ENCODE data around the gene PDK2.

PDK2 gene

DNA sequence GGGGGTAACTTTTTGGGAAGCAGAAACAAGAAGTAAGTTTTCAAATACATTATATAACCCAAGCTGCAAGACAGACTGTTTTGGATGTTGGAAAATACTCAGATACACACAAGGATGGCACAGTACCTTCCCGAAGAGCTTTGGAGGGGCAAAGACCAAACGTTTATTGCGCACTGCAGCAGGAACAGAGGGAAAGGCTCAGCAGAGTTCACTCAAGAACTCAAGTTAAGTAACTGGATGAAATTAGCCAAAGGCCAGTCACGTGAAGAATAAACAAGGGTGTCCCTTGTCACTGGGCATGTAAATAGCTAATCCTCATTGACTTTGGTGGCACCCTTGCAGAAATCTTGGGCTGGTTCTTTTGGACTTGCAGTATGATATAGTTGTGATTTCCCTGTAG lies 2.8 kb downstream of the PDK2 start:
- in situ Hi-C loops (cut with MboI; ENCODE audit: low sequenced_read_pairs): no loop called here

DNA sequence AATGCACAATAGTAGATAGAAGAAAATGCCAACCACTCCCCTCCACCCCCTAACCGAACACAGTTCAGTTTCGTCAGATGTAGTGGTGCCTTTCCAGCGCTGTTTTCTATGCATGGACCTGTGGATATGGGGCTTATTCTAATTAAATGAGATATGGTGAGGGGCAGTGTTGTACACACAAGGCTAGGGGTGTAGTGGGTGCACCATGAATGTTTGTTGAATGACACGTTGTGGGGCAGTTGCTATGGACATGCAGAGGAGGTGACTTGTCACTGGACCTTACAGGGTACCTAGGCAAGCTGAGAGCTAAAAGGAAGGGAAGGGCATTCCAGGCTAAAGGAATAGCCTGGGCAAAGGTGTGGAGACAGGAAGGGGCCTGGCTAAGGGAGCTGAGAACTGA lies 3.4 kb downstream of the PDK2 start:
- in situ Hi-C loops (cut with MboI; ENCODE audit: low sequenced_read_pairs): no loop called here

DNA sequence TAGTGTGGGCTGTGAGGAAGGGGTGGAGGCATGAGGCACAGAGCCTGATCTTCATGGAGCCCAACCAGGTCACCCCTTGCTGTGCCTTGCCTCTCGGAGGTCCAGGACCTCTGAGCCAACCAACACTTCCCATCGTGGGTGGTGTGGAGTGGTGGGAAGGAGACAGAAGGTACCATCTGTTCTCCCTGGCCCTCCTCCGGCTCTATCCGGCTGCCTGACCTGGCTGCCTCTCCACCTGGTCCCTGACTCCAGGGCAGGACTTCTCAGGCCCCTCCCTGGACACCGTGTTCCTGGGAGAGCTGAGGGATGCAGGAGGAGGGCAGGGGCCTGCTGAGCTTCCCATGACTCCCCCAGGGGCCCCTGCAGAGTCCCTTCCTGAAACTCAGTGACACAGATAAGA lies 3.9 kb downstream of the PDK2 start:
- in situ Hi-C loops (cut with MboI; ENCODE audit: low sequenced_read_pairs): no loop called here

DNA sequence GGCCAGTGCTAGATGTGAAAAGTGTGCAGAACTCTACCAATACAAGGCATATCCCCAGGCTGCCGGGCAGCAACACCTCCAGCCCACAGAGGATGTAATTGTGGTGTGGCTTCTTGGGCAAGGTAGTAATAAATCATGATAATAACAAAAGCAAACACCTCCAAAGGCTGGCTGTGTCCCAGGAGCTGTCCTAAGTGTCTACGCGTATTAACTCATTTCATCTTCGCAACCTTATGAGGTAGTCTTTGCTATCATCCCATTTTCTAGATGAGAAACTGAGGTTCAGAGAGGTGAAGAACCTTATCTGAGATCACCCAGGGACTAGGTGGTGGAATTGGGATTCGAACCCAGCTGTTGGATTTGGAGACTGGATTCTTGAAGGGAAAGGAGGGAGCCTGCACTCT lies 5.3 kb downstream of the PDK2 start:
- in situ Hi-C loops (cut with MboI; ENCODE audit: low sequenced_read_pairs): no loop called here

DNA sequence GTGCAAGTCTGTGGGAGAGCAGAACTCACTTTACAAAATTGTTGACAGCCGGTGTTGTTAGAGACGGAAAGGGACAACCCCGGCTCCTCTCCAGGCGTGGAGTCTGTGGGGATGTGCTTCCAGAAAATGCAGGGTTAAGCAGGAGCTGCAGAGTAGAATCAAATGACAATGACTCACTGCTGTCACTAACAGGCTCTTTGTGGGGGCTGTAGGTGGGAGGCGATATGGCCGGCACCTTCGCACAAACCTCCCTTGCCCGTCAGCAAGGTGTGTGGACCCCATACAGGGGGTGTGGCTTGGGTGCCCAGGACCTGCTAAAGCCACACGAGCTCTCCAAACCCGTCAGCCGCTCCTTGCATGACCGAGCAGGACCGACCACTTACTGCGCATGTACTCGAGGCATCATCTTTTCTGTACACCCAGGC lies 5.8 kb downstream of the PDK2 start:
- in situ Hi-C loops (cut with MboI; ENCODE audit: low sequenced_read_pairs): no loop called here

DNA sequence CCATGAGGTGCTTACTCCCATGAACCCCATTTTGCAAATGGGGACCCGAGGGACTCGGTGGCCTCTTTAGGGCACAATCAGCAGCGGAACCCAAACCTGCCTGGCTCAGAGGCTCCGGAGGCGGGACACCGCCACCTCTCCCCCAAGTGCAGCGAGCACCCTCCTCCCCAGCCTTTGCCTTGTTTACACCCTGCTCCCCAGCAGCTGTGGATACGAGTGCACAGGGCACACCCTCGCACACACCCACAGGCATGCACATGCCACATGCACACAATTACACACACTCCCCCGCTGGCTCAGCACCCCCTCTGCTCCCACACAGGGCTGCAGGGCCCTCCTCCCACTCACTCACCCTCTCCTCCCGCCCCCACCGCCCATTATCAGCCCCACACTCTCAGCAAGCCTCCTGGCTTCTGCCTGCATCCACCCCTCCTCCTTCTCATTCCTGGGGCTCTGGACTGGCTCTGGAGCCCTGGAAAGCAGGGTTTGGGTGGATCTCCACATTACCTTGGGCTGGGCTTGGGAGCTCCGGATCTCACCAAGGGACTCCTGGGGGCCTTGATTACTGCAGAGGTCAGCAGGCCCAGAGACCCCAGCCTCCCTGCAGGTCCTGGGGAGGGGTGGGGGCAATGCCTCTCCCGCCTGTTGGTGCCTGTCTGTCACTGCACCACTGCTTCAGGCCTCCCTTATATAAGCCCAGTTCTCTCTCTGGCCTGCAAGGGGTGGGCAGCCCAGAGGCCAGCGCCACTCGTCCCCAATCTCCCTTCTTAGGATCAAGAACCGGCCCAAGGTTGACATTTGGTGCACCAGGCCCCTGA lies 6.4 kb downstream of the PDK2 start:
- in situ Hi-C loops (cut with MboI; ENCODE audit: low sequenced_read_pairs): no loop called here

DNA sequence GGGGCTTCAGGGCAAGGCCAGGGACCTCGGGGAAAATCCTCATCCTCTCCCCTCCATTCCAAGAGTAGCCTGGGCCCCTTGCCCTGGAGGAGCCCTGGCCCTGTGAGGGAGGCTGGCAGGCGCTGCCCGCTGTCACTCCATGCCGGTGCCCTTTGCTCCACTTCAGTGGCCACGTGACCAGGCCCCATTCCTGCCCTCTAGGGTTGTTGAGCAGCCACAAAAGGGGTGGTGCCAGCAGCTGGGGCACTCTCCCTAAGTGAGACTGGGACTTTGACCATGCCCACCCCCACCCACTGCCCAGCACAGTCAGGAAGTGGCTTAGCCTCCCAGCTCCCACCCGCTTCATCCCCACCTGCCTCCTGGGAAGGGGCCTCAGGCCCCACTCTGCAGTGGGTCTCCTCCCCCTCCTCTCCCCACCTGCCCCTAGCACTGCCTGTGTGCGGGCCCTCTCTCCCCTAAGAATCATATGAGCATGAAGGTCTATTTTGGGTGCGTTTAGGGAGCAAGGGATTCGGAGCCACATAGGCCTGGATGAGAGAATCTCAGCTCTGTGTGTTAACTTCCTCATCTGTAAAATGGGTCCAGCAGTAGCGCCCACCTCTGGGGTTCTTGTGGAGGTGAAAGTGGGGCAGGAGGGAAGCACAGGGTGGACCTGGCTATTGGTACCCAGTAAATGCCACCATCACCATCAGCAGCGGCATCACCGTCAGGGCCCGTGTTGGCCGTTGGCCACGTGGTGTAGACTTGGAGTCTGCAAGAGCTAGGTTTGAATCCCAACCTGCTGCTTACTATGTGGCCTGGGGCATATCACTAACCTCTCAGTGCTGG lies 7.2 kb downstream of the PDK2 start:
- in situ Hi-C loops (cut with MboI; ENCODE audit: low sequenced_read_pairs): no loop called here

DNA sequence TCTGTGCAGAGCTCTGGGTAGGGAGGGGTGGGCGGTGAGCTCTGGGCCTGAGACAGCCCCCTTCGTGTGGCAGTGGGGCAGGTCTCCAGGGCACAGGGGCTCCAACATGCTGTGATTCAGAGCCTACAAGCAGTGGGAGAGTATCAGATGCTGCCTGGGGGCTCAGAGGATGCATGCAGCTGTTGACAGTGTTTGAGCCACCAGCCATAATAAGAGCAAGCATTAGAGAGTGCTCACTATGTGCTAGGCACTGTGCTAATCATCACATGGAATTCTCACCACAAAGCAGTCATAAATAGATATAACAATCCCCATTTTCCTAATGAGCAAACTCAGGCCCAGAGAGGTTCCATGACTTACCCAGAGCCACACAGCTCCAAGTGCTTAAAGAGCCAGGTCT lies 8.1 kb downstream of the PDK2 start:
- in situ Hi-C loops (cut with MboI; ENCODE audit: low sequenced_read_pairs): no loop called here

DNA sequence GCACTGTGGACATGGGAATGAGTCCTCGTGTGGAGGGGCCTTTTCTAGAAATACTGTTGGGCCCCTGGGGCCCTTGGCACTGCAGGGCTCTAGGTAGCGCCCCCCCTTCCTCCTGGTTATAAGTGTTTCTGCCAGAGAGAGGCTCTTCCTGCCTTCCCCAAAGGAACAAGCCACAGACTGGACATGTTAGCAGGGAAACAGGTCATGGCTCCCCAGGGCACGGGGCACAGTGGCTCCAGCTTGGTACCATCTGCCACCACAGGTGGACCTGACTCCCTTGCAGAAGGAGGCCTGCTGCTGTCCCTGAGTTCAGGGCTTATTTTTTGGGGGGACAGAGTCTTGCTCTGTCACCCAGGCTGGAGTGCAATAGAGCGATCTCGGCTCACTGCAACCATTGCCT lies 8.8 kb downstream of the PDK2 start:
- in situ Hi-C loops (cut with MboI; ENCODE audit: low sequenced_read_pairs): no loop called here

DNA sequence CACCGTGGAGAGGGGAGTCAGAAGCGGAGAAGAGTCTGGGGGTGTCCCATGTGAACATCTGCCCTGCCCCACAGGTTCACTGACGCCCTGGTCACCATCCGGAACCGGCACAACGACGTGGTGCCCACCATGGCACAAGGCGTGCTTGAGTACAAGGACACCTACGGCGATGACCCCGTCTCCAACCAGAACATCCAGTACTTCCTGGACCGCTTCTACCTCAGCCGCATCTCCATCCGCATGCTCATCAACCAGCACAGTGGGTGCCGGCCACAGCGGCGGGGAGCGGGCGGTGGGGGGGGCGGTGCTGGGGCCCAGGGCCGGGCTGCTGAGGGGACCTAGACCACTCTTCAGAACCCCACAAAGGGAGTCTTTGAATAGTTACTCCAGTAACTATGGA lies 10.7 kb downstream of the PDK2 start:
- in situ Hi-C loops (cut with MboI; ENCODE audit: low sequenced_read_pairs): no loop called here

DNA sequence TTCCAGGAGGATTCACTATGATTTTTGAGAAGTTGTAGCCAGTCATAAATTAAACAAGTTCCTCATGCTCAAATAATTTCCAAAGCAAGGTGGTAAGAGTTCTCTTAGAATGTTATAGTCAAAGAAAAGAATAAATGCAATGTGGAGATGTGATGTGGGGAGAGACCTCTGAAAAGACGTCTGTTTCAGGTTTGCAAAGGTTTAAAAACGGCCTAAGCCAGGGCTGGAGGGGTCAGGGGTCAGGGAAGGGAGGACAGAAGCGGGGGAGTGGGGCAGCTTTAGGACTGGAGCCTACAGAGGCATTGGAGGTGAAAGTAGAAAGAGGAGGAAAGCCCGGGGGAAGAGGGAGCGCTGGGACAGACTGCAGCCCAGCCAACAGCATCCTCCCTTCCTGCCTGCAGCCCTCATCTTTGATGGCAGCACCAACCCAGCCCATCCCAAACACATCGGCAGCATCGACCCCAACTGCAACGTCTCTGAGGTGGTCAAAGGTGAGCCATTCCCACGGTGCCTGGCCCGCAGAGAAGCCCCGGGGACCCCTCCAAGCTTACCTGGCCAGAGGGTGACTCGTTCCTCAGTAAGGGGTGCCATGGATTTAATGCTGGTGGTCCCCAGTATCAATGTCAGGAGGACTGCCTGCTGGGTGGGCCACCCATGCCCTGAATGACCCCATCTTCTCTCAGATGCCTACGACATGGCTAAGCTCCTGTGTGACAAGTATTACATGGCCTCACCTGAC lies 11.4 kb downstream of the PDK2 start:
- in situ Hi-C loops (cut with MboI; ENCODE audit: low sequenced_read_pairs): no loop called here

DNA sequence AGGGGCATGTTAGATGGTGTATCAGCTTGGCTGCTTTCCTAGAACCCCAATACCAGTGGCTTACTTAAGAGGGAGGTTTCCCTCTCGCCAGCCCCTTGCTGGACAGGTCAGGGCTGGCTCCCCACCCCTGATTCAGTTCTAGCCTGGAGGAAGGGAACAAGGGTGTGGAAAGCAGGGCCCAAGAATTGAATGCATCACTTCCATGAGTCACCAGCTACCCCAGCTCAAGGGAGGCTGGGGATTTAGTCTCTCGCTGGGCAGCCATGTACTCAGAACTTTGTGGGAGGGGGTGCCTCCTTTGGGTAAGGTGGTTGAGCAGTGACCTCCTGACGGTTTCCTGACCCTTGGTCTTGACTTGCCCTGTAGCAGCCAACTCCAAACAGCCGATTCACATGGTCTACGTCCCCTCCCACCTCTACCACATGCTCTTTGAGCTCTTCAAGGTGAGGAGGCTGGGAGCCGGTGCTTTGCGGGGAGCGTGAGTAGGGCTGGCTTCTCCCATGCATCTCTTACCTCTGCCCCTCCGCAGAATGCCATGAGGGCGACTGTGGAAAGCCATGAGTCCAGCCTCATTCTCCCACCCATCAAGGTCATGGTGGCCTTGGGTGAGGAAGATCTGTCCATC lies 12.8 kb downstream of the PDK2 start:
- in situ Hi-C loops (cut with MboI; ENCODE audit: low sequenced_read_pairs): no loop called here

DNA sequence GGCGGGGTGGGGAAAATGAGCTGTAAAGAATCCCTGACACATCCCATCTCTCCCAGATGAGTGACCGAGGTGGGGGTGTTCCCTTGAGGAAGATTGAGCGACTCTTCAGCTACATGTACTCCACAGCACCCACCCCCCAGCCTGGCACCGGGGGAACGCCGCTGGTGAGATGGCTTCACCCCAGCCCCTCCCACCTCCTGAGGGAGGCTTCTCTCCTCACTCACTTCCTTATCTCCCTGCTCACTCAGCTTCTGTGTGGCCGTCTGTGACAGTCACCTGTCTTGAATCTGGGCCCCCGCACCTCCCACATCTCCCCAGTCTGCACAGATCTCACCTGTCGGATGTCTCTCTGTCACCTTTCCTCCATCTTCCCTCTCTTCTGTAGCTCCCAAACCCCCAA lies 13.4 kb downstream of the PDK2 start:
- in situ Hi-C loops (cut with MboI; ENCODE audit: low sequenced_read_pairs): no loop called here

DNA sequence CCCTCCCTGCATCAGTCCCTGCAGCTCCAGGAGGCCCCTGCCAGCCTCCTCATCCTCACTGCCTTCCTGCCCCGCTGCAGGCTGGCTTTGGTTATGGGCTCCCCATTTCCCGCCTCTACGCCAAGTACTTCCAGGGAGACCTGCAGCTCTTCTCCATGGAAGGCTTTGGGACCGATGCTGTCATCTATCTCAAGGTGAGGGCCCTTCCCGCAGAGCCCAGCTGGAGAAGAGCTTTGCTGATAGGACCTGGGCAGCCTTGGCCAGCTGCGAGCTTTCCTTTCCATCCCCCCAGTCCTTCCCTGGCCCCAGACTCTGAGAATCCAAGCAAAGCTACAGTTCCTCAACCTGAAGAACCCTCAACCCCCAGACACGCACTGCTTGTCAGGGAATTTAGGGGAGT lies 14.1 kb downstream of the PDK2 start:
- in situ Hi-C loops (cut with MboI; ENCODE audit: low sequenced_read_pairs): no loop called here

DNA sequence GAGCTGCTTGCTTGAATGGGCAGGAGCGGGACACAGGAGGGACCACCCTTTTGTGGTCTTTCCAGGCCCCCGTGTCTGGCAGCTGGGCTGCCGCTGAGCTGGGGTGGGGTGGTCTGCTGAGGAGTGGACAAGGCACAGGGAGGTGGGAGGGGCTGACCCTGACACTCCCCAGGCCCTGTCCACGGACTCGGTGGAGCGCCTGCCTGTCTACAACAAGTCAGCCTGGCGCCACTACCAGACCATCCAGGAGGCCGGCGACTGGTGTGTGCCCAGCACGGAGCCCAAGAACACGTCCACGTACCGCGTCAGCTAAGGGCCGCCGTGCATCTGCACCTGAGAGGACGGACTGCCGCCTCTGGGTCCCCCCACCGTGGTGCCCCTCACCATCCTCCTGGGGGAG lies 14.6 kb downstream of the PDK2 start:
- in situ Hi-C loops (cut with MboI; ENCODE audit: low sequenced_read_pairs): no loop called here

DNA sequence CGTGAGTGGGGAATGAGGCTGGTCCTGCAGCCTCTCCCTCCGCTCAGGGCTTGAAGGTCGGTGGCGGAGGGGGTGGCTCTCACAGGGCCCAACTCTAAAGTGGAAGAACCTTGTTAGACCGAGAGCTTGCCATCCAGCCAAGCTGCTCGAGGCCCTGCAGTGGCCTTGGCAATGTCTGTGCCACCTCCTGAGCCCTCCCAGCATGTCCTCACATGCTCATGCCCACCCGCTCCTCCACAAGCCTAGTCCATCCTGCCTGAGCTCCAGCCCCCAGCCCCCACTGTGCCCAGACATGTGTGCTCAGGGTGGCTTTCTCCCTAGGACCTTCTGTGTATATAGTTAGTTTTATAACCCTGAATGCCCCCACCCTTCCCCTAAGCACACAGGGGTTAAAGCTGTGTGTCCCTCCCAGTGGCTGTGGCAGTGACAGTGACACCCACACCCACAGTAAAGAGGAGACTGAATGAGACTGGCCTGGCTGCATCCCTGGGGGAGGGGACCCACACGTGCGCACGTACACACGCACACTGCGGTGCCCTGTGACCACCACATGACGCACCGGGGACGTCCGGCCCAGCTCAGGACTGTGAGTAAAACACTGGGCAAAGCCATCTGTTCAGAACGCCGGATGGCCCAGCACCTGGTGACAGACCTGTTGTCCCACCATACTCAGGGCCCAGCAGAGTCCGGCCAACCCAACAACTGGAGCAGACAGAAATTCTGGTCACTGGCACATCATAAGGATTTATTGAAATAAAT lies 15.6 kb downstream of the PDK2 start:
- in situ Hi-C loops (cut with MboI; ENCODE audit: low sequenced_read_pairs): no loop called here

DNA sequence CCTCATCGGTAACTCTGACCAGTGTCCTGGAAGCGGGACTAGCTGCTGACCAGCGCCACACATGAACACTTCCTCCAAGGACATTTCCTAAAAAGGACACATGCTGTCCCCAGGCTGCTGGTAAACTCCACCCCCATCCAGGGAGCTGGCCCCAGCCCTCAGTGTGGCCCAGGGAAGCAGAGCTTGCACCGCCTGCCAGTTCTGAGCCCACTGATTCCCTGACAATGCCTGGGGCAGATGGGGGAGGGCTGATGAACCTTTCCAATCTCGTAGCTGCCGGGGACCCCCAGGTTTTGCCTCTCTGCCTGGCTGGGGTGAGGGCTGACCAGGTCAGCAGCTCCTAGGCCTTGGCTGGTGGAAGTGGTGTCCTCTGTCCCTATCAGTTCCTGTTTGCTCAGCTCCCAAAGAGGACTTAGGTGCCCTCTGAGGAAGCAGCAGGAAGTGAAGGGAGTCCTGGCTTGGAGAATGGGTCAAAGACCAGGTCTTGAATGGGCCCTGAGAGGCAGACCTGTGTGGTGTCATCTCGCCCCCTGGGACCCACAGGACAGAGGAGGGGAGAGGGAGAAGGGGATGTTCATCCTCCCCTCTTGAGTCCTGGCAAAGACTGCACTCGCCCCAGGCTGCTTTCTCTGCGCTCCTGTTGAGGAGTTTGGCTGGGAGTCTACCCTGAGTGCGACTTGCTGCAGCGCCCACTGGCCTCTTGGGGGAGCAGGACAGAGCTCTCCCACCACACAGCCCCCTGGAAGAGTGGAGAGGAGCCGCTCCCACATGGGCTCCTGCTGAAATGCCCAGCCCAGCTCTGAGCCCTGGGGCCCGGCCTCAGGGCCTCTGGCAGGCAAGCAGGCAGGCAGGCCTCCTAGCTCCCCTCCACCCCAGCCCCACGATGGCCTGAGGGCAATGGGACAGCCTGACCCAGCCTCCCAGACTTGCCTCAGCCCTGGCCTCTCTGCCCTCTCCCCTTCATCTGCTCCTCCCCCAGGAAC lies 16.8 kb downstream of the PDK2 start:
- in situ Hi-C loops (cut with MboI; ENCODE audit: low sequenced_read_pairs): no loop called here

DNA sequence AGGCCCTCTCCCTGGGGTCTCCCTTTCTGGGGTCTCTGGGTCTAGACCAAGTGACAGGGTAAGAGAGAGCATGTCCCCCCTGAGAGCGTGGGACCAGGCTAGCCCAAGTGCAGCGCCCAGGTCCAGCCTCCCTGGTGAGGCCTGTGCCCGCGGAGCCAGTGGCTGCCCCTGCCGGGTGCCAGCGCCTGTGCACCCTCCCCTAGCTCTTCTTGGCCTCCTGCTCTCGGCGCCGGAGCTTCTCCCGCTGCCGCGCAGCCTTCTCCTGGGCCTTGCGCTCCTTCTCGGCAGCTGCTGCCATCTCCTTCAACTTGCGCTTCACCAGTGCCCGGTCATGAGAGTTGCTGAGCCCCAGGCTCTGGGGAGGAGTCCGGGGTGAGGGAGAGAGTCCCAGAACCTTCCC lies 17.5 kb downstream of the PDK2 start:
- in situ Hi-C loops (cut with MboI; ENCODE audit: low sequenced_read_pairs): no loop called here

DNA sequence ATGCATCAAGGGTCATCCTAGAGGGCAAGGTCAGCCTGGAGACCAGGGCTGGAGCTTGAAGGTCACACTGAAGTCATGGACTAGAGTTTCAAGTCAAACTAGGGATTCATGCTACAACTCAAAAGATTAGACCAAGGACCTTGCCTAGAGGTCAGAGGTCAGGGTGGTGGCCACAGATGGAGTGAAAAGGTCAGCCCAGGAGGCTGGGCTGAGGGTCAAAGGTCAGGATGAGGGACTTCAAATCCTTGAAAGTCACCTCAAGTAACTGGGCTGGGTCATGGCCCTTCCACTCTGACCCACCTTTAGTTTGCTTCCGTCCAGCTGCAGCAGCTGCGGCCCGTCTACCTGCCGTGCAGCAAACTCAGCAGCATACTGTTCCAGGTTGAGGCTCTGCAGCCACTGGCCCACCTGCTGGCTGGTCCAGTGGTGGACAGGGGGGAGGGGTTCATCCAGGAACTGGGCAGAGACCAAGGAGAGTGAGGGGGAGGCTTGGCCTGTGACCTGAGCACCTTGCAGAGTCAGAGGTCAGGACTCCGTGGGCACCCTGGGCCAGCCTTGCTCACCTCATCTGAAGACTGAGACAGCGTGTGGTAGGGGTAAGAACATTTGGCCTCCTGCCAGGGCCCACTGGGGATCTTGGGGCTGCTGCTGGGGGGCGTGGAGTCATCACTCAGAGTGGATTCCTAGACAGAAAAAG lies 18.6 kb downstream of the PDK2 start:
- in situ Hi-C loops (cut with MboI; ENCODE audit: low sequenced_read_pairs): no loop called here

Measured in HL-60/S4 treated with retinoic acid at 250 ng/mL for 4 days and 3 days (cell line).